ENCODE results near the gene TRIM25. TPM values are rescaled to one million over a fixed set of nuclear protein-coding genes. Genes with fewer than 3 reads are reported as not detected.

Gene TRIM25
- total and polyA plus RNA-seq, 2 experiments from 2014 or later, result 7.3 to 13.8 TPM

DNA sequence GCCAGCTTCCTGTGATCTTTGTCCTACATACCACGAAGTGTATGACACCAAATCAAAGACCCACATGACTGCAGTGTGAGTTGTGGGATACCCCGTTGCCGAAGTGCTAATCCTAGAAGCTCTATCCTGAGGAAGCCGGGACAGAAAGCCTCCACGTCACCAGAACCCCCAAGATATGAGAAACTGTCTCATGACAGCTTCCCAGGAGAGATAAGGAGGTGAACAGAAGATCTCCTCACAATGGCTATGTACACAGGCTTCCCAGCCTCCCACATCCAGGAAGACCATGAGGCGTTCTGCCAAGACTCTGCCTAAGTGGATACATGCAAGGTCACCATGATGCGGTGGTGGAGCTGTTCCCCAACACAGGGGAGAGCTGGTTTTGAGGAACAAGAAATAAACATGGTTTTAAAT lies 37.1 kb downstream of the TRIM25 start:
- no peaks in the 10 kb centered on the region for H3K4me1 ChIP-seq (ENCODE audit: low read depth)
- TF ChIP-seq, protein P1, sequence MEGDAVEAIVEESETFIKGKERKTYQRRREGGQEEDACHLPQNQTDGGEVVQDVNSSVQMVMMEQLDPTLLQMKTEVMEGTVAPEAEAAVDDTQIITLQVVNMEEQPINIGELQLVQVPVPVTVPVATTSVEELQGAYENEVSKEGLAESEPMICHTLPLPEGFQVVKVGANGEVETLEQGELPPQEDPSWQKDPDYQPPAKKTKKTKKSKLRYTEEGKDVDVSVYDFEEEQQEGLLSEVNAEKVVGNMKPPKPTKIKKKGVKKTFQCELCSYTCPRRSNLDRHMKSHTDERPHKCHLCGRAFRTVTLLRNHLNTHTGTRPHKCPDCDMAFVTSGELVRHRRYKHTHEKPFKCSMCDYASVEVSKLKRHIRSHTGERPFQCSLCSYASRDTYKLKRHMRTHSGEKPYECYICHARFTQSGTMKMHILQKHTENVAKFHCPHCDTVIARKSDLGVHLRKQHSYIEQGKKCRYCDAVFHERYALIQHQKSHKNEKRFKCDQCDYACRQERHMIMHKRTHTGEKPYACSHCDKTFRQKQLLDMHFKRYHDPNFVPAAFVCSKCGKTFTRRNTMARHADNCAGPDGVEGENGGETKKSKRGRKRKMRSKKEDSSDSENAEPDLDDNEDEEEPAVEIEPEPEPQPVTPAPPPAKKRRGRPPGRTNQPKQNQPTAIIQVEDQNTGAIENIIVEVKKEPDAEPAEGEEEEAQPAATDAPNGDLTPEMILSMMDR (IDR thresholded peaks at IDR 0.05; ENCODE audit: low read depth, low read length), result no peak
- no peaks in the 10 kb centered on the region for H3K36me3 ChIP-seq
- no peak overlapping the region for H3K4me3 ChIP-seq
- peak in 1 of 2 donors; percentile 67 for DNase-seq (ENCODE audit: low read depth in 1 of 2, low spot score in 1 of 2)
- no peaks in the 10 kb centered on the region for H3K9me3 ChIP-seq (ENCODE audit: low read depth)
- H3K27me3 ChIP-seq, result no peaks in the 10 kb centered on the region
- no peak overlapping the region for H3K27ac ChIP-seq

DNA sequence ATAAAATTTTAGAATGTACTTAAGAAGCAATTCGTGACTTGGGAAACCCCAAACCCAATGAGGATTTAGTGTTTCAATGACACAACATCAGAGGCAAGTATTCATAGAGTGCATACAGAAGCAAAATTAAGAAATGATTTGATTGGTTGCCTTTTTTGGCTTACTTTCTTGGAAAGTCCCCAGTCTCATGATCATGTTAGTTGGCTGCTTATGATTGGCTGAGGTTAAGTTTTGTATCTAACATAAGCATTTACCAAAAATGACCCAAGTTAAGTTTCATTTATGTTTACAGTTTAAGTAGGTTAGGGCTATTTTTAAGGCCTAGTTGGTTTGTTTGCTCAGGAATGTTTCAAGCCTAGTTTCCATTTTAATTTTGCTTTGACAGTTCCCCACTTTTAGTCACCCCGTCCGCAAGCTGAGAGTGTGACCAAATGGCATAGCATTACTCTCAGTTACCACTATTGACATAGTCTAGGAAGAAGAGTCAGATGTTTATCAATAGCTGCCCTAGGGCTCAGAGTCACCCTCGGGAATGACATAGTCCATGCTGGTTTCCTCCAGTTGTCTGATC lies 43.7 kb downstream of the TRIM25 start:
- H3K4me3 ChIP-seq, result no peak overlapping the region
- H3K36me3 ChIP-seq, result no peaks in the 10 kb centered on the region
- H3K4me1 ChIP-seq (ENCODE audit: low read depth), result no peaks in the 10 kb centered on the region
- no peak overlapping the region for H3K27ac ChIP-seq
- no peaks in the 10 kb centered on the region for H3K27me3 ChIP-seq
- no peak for DNase-seq (ENCODE audit: low read depth in 1 of 2, low spot score in 1 of 2)
- H3K9me3 ChIP-seq (ENCODE audit: low read depth), result no peaks in the 10 kb centered on the region
- TF ChIP-seq, protein P1 (IDR thresholded peaks at IDR 0.05; ENCODE audit: low read depth, low read length), result no peak

DNA sequence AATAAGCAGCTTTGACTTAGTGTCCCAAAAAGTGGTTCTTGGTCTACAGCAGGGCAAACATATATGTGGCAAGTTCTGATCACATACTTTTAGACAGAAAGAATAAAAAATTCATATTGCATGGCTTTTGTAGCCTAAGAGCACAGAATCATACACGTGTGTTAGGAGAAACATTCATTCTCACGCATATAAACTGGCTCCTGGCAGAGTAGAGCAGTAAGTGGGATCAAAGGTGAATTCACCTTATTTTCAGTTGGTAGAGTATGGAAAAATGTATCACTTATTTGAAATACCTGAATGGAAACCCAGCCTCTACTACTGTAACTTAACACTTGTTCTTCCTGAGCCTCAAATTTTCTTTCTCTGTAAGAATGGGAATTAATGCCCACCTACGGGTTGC lies 45.1 kb downstream of the TRIM25 start:
- Histone ChIP-seq H3K27me3 (no peaks in the 10 kb centered on the region), H3K9me3 (ENCODE audit: low read depth) (no peaks in the 10 kb centered on the region), H3K27ac (no peak overlapping the region), H3K4me1 (ENCODE audit: low read depth) (no peaks in the 10 kb centered on the region), H3K36me3 (no peaks in the 10 kb centered on the region), H3K4me3 (no peak overlapping the region)
- TF ChIP-seq, protein P1 (IDR thresholded peaks at IDR 0.05; ENCODE audit: low read depth, low read length), result no peak
- no peak for DNase-seq (ENCODE audit: low read depth in 1 of 2, low spot score in 1 of 2)

DNA sequence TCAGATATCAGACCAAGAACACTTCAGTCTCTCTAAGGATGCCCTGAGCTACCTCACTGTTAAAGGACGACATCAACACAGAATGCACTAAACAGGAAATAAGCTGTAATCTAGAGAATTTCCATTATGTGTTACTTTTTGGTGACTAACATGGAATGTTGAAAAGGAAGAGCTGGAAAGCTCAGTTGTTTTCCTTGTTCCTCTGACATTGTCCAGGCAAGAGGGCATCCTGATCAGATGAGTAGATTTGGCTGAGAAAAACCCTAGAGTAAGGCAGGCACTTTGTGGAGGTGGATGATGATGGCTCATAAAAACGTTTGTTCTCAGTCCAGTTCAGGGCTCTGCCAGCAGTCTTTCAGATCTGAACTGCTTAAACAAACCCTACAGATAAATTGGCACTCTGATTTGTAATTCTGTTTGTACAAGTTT lies 45.9 kb downstream of the TRIM25 start:
- H3K27ac ChIP-seq, result peak overlapping the region; percentile 57
- no peaks in the 10 kb centered on the region for H3K27me3 ChIP-seq
- peaks cover 4% of the 10 kb centered on the region for H3K4me1 ChIP-seq (ENCODE audit: low read depth)
- DNase-seq (ENCODE audit: low read depth in 1 of 2, low spot score in 1 of 2), result peak in 1 of 2 donors; percentile 56
- H3K4me3 ChIP-seq, result no peak overlapping the region
- no peaks in the 10 kb centered on the region for H3K9me3 ChIP-seq (ENCODE audit: low read depth)
- TF ChIP-seq, protein P1 (IDR thresholded peaks at IDR 0.05; ENCODE audit: low read depth, low read length), result no peak
- no peaks in the 10 kb centered on the region for H3K36me3 ChIP-seq

DNA sequence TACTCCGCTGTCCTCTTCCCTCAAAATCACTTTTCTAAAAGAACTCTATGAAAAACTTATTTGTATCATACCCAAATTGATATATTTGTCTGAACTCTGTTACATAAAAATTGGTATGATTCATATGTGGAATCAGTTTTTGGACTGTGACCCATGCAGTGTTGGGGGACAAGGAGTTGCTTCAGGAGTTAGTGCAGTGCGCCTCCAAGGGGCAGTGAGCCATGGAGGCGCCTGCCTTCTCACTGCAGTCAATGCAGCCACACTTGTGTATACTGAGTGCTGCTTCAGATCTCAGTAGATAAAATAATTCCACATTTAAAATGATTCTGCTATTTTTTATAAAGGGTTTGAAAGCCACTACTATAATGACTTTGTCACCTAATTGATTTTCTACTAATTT lies 47.4 kb downstream of the TRIM25 start:
- TF ChIP-seq, protein P1 (IDR thresholded peaks at IDR 0.05; ENCODE audit: low read depth, low read length), result no peak
- Histone ChIP-seq H3K4me3 (no peak overlapping the region), H3K4me1 (ENCODE audit: low read depth) (peaks cover 4% of the 10 kb centered on the region), H3K9me3 (ENCODE audit: low read depth) (no peaks in the 10 kb centered on the region), H3K36me3 (peaks cover 5% of the 10 kb centered on the region), H3K27me3 (no peaks in the 10 kb centered on the region), H3K27ac (no peak overlapping the region)
- DNase-seq (ENCODE audit: low read depth in 1 of 2, low spot score in 1 of 2), result no peak
